Stimulated activated CD4-positive, alpha-beta T cell treated with anti-CD3 and anti-CD28 coated beads, Interleukin-4, amount 100 ng/mL, for 1 hour (primary cell): ENCODE results near the gene GLG1.
"Not testable (repeated sequence)": the region's sequence is repeated elsewhere in the genome, so short reads cannot be mapped to it uniquely, and the experiment has no call there.

Experiments
- DNase-seq: peaks from one replicate; pipeline ENCODE4 v3.0.0-alpha.2; 2020

Gene GLG1

GRCh38 chr16:74438492-74438979, 168.4 kb downstream of the GLG1 start:
- DNase-seq: no peak

DNA sequence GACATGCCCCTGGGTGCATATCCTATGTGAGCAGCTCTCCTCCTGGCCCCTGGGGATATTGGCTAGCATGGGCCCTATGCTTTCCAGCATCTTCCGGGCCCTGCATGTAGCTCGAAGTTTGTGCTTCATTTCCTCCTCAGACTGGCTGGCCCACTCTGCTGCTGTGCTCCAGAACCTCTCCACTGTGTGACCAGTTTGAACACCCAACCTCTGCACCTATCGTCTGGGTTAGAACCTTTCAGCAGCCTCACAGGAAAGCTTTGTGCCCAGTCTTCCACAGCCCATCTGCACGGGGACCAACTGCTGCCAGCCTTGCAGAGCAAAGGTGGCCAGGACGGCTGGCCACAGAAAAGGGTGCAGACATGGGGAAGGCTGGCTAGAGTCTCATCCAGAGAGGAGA, 175.4 kb downstream of the GLG1 start:
- no peak for DNase-seq

- DNase-seq: peak; percentile 44
Measured at GRCh38 chr16:74430036-74430712, 176.7 kb downstream of the GLG1 start.

DNA sequence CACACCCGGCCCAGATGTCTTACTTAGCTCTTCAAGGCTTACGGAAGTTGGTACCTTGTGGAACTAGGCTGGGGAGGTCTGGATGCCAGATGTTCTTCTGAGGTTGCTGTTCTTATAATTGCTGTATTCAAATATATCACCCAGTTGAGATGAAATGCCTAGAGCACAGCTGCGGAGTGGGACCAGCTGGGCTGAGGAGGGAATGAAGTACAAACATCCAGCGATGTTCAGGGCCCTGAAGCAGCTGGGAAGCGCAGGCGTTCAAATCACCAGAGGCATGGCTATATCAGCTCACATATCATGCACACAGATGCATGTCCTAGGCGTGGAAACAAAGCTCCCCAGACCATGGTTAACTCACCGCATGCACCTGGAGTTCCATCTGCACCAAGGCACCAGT, 178.4 kb downstream of the GLG1 start:
- DNase-seq: not testable (repeated sequence)

DNA sequence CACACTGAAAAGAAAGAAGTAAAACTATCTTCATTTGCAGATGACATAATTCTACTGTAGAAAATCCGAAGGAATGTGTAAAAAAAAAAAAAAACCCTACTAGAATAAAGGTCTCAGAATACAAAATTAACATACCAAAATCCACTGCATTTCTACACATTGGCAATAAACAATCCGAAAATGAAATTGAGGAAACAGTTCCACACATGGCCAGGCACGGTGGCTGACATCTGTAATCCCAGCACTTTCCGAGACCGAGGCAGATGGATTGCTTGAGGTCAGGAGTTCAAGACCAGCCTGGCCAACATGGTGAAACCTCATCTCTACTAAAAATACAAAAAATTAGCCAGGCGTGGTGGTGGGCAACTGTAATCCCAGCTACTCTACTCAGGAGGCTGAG, 181.2 kb downstream of the GLG1 start:
- DNase-seq: not testable (repeated sequence)

DNA sequence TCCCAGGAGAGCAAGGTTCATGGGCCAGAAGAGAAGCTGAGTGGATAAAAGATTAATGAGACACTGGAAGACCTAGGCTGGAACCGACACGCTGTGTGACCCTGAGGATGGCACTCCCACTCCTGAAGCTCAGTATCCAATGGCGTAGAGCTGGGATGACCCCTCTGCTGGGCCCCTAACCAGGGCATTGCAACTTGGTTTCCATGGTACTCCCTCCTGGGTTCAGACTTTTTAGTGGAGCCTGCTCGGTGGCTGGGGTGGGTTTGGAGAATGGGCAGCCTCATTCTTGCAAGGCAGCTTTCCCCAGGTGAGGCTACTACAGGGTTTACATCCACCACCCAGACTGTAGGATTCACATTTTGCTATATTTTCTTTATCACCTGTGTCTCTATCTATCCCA, 183.2 kb downstream of the GLG1 start:
- not testable (repeated sequence) for DNase-seq

DNA sequence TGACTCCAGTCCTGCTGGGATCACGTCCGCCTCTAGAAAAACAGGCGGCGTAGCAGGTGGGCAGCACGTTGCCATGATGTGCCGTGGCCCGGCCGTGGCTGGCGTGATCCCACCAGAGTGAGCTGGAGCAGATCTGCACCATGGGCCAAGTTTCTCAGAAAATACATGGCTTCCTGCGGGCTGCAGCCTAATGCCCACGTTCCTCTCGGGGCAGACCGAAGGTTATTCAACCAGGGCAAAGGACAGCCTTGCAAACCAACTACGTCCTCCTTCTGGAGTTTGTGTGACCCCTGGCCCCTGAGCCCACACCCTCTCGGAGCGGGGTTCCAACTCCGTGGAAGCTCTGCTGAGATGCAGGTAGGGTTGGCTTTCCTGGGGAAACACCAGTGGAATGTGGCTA, 184.8 kb downstream of the GLG1 start:
- DNase-seq: not testable (repeated sequence)

GRCh38 chr16:74421482-74421785, 185.5 kb downstream of the GLG1 start:
- DNase-seq: not testable (repeated sequence)

DNA sequence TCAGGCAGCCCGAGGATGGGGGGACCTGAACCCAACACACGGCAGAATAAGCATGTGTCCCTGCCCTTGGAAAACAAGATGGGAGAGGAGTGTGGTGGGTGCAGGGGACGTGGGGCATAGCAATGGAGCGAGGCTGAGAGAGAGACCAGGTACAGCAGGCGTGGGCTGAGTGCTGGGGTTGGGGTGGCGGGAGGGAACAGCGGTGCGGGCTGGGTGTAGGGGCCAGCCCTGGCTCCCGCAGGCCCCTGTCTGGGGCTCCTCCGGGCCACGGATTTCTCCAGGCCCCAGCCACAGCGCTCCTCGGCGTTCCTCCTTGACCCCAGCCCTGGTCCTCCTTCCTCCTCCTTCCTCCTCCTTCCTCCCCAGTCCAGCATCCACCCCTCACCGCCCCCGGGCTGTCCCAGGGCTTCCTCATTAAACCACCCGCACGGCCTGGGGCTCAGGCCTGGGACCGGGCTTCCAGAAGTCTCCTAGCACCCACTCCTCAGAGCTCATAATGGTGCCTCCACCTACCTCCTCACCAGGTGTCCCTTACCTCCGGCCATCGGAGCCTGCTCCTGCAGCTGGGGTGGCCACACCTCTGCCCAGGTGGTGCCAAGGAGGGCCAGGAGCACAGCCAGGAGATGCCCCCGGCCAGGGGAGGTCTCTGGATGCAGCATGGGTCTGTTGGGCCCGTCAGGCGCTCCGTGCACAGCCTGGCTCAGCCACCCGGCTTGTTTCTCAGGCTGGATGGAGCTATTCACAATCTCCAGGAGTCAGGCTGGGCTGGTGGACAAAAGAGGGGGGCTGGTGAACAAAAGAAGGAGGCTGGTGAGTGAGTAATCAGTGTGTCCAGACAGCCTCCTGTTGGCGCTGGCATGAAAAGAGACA, 186.1 kb downstream of the GLG1 start, which contains the start of gene CLEC18B:
Gene CLEC18B (minus strand): TSS at position 867 of the 870 bp plus-strand sequence. CDS start 208 bp downstream, at position 659.
- DNase-seq: not testable (repeated sequence)

- DNase-seq: not testable (repeated sequence)
Measured at GRCh38 chr16:74419811-74420210, 187.1 kb downstream of the GLG1 start.

DNA sequence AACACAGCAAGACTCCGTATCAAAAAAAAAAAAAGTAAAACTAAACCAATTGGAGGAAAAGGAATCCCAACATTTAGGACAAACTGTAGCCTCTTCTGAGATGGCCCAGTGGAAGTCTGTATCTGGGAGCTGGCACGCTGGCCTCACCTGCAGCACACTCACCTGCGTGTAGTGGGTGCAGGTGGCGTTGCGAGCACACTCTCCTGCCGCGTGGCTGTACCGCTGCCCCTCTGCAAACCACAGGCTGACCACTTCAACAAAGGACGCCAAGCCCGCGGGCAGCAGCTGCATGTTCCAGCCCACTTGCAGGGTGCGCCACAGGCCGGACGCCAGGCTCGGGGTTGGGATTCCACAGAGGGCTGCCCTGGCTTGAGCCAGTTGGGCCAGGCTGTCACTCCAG, 189.0 kb downstream of the GLG1 start:
- DNase-seq: not testable (repeated sequence)

DNA sequence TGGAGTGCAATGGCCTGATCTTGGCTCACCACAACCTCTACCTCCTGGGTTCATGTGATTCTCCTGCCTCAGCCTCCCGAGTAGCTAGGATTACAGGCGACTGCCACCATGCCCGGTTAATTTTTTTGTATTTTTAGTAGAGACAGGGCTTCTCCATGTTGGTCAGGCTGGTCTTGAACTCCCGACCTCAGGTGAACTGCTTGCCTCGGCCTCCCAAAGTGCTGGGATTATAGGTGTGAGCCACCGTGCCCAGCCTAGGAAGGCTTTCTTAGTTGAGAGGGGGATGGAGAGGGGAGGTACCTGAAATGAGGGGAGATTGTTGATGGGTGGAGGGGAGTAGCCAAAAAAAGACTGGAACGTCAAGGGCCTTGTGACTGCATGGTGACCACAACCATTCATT, 193.0 kb downstream of the GLG1 start:
- DNase-seq: not testable (repeated sequence)

GRCh38 chr16:74413485-74413884, 193.4 kb downstream of the GLG1 start:
- not testable (repeated sequence) for DNase-seq

GRCh38 chr16:74412775-74413390, 194.0 kb downstream of the GLG1 start:
- not testable (repeated sequence) for DNase-seq

- not testable (repeated sequence) for DNase-seq
Measured at GRCh38 chr16:74412138-74412774, 194.7 kb downstream of the GLG1 start.

DNA sequence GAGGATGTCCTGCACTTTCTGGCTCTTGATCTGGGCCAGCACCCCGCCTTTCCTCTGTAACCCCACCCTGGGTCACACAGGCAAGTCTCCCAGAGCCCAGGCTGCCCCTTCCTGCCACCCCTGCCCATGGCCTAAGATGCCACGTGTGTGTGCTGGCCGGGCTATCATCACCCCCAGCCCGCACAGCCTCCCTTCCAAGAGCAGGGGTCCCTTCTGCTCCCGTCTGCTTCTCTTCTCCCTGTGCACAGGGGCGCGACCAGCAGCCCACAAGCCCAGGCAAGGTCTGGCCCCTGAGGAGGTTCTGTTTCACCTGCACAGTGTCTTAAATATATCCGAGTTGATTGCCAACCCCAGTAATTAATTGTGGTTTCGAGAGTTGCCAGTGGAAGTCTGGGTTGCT, 195.9 kb downstream of the GLG1 start:
- not testable (repeated sequence) for DNase-seq

GRCh38 chr16:74410057-74410957, 196.6 kb downstream of the GLG1 start:
- DNase-seq: not testable (repeated sequence)

- not testable (repeated sequence) for DNase-seq
Measured at GRCh38 chr16:74409185-74409981, 197.5 kb downstream of the GLG1 start.

- DNase-seq: not testable (repeated sequence)
Measured at GRCh38 chr16:74407362-74407705, 199.6 kb downstream of the GLG1 start.

- not testable (repeated sequence) for DNase-seq
Measured at GRCh38 chr16:74406600-74407361, 200.1 kb downstream of the GLG1 start.
